HG02571 (cell line): ENCODE measurements around the gene GRIN1.

ENCODE experiments used
- ATAC-seq: cut with Tn5 transposase; IDR thresholded peaks from one replicate; pipeline ENCODE4 v1.9.1; 2021; ENCODE audit warnings: mild to moderate bottlenecking, moderate library complexity; ENCODE audit not compliant: unreplicated experiment

Gene GRIN1

GRCh38 chr9:137145731-137146526 is 7.0 kb downstream of the GRIN1 start:
- ATAC-seq, result no peak

GRCh38 chr9:137146527-137146918 is 7.6 kb downstream of the GRIN1 start:
- ATAC-seq, result no peak

- ATAC-seq, result no peak
Measured at GRCh38 chr9:137147091-137147792, 8.3 kb downstream of the GRIN1 start.

GRCh38 chr9:137147793-137148160 is 8.8 kb downstream of the GRIN1 start:
- ATAC-seq, result no peak

GRCh38 chr9:137148242-137148641 is 9.3 kb downstream of the GRIN1 start:
- no peak for ATAC-seq

- ATAC-seq, result no peak
Measured at GRCh38 chr9:137148661-137149060, 9.7 kb downstream of the GRIN1 start.

- no peak for ATAC-seq
Measured at GRCh38 chr9:137149363-137149762, 10.4 kb downstream of the GRIN1 start.

GRCh38 chr9:137149942-137150616 is 11.1 kb downstream of the GRIN1 start:
- ATAC-seq, result peak; percentile 2

- ATAC-seq, result peak; percentile 36
Measured at GRCh38 chr9:137150617-137151457, 11.9 kb downstream of the GRIN1 start.

GRCh38 chr9:137152844-137153405 is 14.0 kb downstream of the GRIN1 start:
- no peak for ATAC-seq

GRCh38 chr9:137156567-137157375 is 17.8 kb downstream of the GRIN1 start:
- ATAC-seq, result no peak

- no peak for ATAC-seq
Measured at GRCh38 chr9:137157618-137158415, 18.9 kb downstream of the GRIN1 start.

- ATAC-seq, result no peak
Measured at GRCh38 chr9:137158625-137159024, 19.7 kb downstream of the GRIN1 start.

GRCh38 chr9:137159105-137160053 is 20.4 kb downstream of the GRIN1 start:
- no peak for ATAC-seq

- no peak for ATAC-seq
Measured at GRCh38 chr9:137160054-137160425, 21.1 kb downstream of the GRIN1 start.

- ATAC-seq, result no peak
Measured at GRCh38 chr9:137160716-137161557, 22.0 kb downstream of the GRIN1 start.
